Loucy (cell line): ENCODE results near the gene RRAD.

Experiments
- H2AFZ ChIP-seq: fragments of 200-600 bp; sonication (generic); 2 replicates; pipeline ENCODE4 v1.6.0; 2016; ENCODE audit warnings: antibody characterized with exemption, mild to moderate bottlenecking, low read length, moderate library complexity
- H3F3A ChIP-seq: fragments of 200-600 bp; 2 replicates; pipeline ENCODE4 v1.6.0; 2016; ENCODE audit warnings: antibody characterized with exemption, low read depth, mild to moderate bottlenecking
- H3K27me3 ChIP-seq: fragments of 200-600 bp; sonication (generic); 2 replicates; pipeline ENCODE4 v1.6.1; 2014; ENCODE audit warnings: low read length, mild to moderate bottlenecking; ENCODE audit not compliant: insufficient read depth, poor library complexity, severe bottlenecking
- H3K36me3 ChIP-seq: fragments of 200-600 bp; sonication (generic); 2 replicates; pipeline ENCODE4 v1.6.1; 2016; ENCODE audit warnings: low read length; ENCODE audit not compliant: insufficient read depth
- H3K4me1 ChIP-seq: fragments of 200-600 bp; sonication (generic); 2 replicates; pipeline ENCODE4 v1.5.1; 2014; ENCODE audit warnings: low read length, mild to moderate bottlenecking; ENCODE audit not compliant: insufficient read depth, poor library complexity, severe bottlenecking
- H3K4me2 ChIP-seq: fragments of 200-600 bp; sonication (generic); 2 replicates; pipeline ENCODE4 v1.6.0; 2014; ENCODE audit warnings: antibody characterized with exemption, low read length, low read depth, mild to moderate bottlenecking; ENCODE audit not compliant: poor library complexity, severe bottlenecking
- H3K4me3 ChIP-seq: fragments of 200-600 bp; sonication (generic); 2 replicates; pipeline ENCODE4 v1.5.1; 2014; ENCODE audit warnings: low read length, mild to moderate bottlenecking, mixed read lengths; ENCODE audit not compliant: poor library complexity, severe bottlenecking
- H3K79me2 ChIP-seq: fragments of 200-600 bp; sonication (generic); 2 replicates; pipeline ENCODE4 v1.6.1; 2014; ENCODE audit warnings: low read length; ENCODE audit not compliant: insufficient read depth
- H3K9ac ChIP-seq: fragments of 200-600 bp; sonication (generic); 2 replicates; pipeline ENCODE4 v1.6.0; 2014; ENCODE audit warnings: mild to moderate bottlenecking, low read depth, low read length, moderate library complexity; ENCODE audit not compliant: poor library complexity, severe bottlenecking
- H3K9me2 ChIP-seq: fragments of 200-600 bp; sonication (generic); replicated peaks from 2 replicates; pipeline ENCODE4 v1.6.1; 2016; ENCODE audit warnings: low read depth, low read length, mixed read lengths
- H3K9me3 ChIP-seq: fragments of 200-600 bp; sonication (generic); 2 replicates; pipeline ENCODE4 v1.6.1; 2014; ENCODE audit warnings: mild to moderate bottlenecking, antibody characterized with exemption, low read length, low read depth; ENCODE audit not compliant: insufficient read depth
- H4K20me1 ChIP-seq: fragments of 200-600 bp; sonication (generic); 2 replicates; pipeline ENCODE4 v1.6.0; 2014; ENCODE audit warnings: antibody characterized with exemption, low read length, mild to moderate bottlenecking; ENCODE audit not compliant: insufficient read depth, poor library complexity, severe bottlenecking
- CTCF ChIP-seq: fragments of 200-600 bp; sonication (generic); conservative IDR thresholded peaks from 2 replicates; pipeline ENCODE4 v1.5.1; 2014; ENCODE audit warnings: mild to moderate bottlenecking, antibody characterized with exemption, low read length
- EZH2phosphoT487 ChIP-seq: fragments of 200-600 bp; IDR thresholded peaks from 2 replicates; pipeline ENCODE4 v1.6.1; 2018; ENCODE audit warnings: antibody characterized with exemption, mild to moderate bottlenecking, moderate library complexity, borderline replicate concordance

RRAD gene

GRCh38 chr16:66948837-66949225 lies 23.5 kb upstream of the RRAD start:
- TF ChIP-seq EZH2phosphoT487 (no peak), CTCF (no peak)
- Histone ChIP-seq H3K36me3 (no peaks in the 10 kb centered on the region), H3K4me1 (no peaks in the 10 kb centered on the region), H3K4me2 (no peak overlapping the region), H3K4me3 (no peak overlapping the region), H3K9me3 (no peaks in the 10 kb centered on the region), H2AFZ (no peak overlapping the region), H3K79me2 (no peaks in the 10 kb centered on the region), H3K27me3 (no peaks in the 10 kb centered on the region), H3K9me2 (no peaks in the 10 kb centered on the region), H3F3A (no peaks in the 10 kb centered on the region), H4K20me1 (no peaks in the 10 kb centered on the region), H3K9ac (no peak overlapping the region)

- no peaks in the 10 kb centered on the region for H3K9me3 ChIP-seq
- peak overlapping the region; percentile 52 for H3K9ac ChIP-seq
- H3K4me1 ChIP-seq: no peaks in the 10 kb centered on the region
- H3K79me2 ChIP-seq: no peaks in the 10 kb centered on the region
- no peaks in the 10 kb centered on the region for H3F3A ChIP-seq
- H4K20me1 ChIP-seq: no peaks in the 10 kb centered on the region
- TF ChIP-seq CTCF: no peak
- no peak for TF ChIP-seq EZH2phosphoT487
- H3K36me3 ChIP-seq: no peaks in the 10 kb centered on the region
- H3K27me3 ChIP-seq: no peaks in the 10 kb centered on the region
- H3K9me2 ChIP-seq: no peaks in the 10 kb centered on the region
- peak overlapping the region; percentile 87 for H3K4me2 ChIP-seq
- peak overlapping the region; percentile 70 for H3K4me3 ChIP-seq
- peak overlapping the region; percentile 86 for H2AFZ ChIP-seq
Measured at GRCh38 chr16:66948134-66948836, 22.9 kb upstream of the RRAD start.

GRCh38 chr16:66947302-66948065 lies 22.1 kb upstream of the RRAD start:
- Histone ChIP-seq H3K9ac (peak overlapping the region; percentile 52), H3K27me3 (no peaks in the 10 kb centered on the region), H3K79me2 (no peaks in the 10 kb centered on the region), H3K4me1 (no peaks in the 10 kb centered on the region), H4K20me1 (no peaks in the 10 kb centered on the region), H3K9me2 (no peaks in the 10 kb centered on the region), H3K9me3 (no peaks in the 10 kb centered on the region), H3F3A (no peaks in the 10 kb centered on the region), H3K4me2 (peak overlapping the region; percentile 87), H3K36me3 (no peaks in the 10 kb centered on the region), H3K4me3 (peak overlapping the region; percentile 70), H2AFZ (peak overlapping the region; percentile 86)
- TF ChIP-seq EZH2phosphoT487 (no peak), CTCF (peak; percentile 93)
